ENCODE measurements around the gene TMSB10.
A peak's percentile ranks its signal among the peaks of the same experiment; 100 is the strongest.
"Not testable (repeated sequence)": the region's sequence is repeated elsewhere in the genome, so short reads cannot be mapped to it uniquely, and the experiment has no call there.

TMSB10 gene

DNA sequence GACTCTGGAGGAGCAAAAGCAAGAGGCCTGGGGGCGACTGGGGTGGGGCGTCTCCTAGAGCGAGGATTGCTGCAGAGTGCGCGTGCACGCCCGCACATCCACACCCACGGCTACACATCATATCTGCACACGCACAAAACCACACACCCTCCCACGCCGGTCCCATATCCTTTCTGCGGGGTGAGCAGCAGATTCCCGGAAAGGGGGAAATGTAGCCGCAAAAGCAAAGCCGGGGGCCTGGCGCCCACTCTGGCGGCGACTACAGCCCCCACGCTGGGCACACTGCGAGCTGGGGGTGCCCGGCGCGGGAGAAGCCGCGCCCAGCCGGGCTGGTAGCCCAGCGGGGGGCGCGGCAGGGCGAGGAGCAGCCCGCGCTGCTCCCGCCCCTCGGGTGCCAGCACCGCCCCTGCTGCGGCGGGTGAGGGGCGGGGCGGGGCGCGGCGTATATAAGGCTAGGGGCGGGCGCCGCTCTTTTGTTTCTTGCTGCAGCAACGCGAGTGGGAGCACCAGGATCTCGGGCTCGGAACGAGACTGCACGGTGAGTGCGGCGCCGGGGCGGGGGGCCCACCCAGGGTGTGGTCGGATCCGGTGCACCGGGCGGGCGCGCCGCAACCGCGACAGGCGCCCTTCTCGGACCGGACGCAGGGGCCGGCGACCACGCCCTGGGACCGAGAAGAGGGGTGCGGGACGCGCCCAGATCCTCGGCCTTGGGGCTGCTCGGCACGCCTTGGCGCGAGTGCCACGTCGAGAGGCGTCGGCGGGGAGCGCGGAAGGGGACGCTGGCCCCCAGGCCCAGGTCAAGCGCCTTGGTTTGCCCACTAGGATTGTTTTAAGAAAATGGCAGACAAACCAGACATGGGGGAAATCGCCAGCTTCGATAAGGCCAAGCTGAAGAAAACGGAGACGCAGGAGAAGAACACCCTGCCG lies at the start of gene TMSB10:
TMSB10 (plus strand) TSS at position 476 of the 927 bp plus-strand sequence.
- peak; percentile 72 to 85 (median 80) for DNase-seq (ENCODE audit: low read depth in 2 of 3, low spot score in 2 of 3)

DNA sequence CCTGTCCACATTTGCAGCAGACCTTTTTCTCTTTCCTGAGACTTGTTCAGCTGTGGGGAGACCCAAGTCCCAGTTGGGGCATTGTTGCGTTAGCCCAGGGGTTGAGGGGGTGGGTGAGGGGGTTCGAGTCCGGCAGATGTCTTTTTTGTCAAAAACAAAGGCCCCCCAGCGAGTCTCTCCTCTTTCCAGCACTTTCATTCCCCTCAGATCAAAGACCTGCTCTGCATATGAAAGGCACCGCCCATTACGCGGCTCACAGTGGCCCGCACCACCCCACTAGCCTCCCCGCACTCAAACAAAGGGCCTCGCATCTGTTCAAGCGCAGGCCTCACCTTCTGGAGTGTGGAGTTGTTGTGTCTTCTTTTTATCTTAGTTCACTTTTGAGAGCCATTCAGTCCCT lies 49.7 kb upstream of the TMSB10 start:
- no peak for DNase-seq (ENCODE audit: low read depth in 2 of 3, low spot score in 2 of 3)

DNA sequence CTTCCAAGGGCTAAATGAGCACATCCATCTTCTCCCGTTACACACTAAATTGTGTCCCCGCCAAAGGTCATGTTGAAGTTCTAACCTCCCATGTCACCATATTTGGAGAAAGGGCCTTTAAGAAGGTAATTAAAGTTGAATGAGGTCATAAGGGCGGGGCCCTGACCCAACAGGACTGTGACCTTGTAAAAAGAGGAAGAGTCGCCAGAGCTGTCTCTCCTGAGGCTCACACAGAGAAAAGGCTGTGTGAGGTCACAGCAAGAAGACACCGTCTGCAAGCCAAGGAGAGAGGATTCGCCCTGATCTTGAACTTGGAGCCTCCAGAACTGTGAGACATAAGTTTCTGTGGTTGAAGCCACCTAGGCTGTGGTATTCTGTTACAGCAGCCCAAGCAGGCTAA lies 48.7 kb upstream of the TMSB10 start:
- DNase-seq (ENCODE audit: low read depth in 2 of 3, low spot score in 2 of 3) = no peak

DNA sequence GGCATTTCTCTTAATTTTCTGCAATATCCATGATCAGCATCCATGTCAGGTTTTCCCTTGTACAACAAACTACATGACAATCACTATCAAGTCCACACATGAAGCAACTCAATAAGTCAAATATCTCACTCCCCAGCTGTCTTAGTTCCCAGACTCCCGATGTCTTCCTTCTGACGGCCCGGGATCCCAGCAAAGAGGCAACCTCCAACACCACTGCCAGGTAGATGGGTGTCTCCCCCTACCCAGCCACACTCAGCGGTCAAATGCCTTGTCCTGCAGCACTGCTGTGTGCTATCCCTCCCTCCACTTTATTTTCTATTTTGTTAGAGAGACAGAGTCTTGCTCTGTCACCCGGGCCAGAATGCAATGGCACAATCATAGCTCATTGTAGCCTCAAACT lies 47.9 kb upstream of the TMSB10 start:
- DNase-seq (ENCODE audit: low read depth in 2 of 3, low spot score in 2 of 3) = no peak

DNA sequence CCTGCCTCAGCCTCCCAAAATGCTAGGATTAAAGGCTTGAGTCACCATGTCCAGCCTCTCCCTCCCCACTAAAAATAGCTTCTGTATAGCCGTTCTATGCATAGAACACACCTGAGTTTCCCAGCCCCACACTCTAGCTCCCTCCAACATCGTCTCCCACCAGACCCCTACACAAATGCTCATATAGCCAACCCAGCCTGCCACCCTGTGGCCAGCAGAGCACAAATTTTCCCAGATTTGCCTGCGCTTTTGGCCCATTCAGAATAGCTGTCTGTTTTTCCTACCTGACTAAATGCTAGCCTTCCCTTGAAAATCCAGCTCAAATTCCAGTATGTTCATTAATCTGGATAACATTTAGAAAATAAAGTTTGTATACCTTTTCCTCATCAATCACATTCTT lies 47.3 kb upstream of the TMSB10 start:
- DNase-seq (ENCODE audit: low read depth in 2 of 3, low spot score in 2 of 3) = no peak

DNA sequence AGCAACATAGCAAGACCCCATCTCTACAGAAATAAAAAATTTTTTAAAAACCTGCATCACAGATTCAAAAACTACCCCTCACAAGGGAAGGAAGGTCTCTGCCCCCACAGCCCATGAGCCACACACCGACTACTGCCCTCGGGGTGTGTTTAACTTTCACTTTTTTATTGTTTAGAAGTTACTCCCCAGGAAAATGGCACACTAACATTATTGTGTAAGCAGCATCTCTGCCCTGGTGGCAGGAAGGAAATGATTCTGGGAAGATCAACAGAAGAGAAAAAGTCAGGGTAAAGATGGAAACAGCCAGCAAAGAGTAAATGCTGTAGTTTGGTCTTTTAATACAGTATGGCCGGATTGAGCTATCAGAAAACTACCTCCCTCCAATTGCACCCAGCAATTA lies 46.5 kb upstream of the TMSB10 start:
- DNase-seq (ENCODE audit: low read depth in 2 of 3, low spot score in 2 of 3) = no peak

DNA sequence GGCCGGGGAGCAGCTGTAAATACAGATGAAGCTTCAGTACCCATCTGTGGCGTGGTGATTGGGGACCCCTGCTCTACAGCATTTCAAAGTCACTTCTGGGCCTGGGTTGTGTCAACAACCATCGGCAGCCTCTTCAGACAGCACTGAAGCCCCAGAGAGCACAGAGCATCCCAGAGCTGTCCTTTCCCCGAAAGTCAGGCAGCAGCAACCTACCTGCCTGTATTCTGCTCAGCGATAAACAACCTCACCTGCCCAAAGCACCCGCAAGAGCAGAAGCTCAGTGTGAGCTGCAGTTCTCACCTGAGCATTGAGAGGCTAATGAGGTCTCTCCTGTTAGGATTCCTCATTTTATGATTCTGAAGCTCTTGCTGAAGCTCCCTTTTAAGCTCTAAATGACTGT lies 43.9 kb upstream of the TMSB10 start:
- no peak for DNase-seq (ENCODE audit: low read depth in 2 of 3, low spot score in 2 of 3)

DNA sequence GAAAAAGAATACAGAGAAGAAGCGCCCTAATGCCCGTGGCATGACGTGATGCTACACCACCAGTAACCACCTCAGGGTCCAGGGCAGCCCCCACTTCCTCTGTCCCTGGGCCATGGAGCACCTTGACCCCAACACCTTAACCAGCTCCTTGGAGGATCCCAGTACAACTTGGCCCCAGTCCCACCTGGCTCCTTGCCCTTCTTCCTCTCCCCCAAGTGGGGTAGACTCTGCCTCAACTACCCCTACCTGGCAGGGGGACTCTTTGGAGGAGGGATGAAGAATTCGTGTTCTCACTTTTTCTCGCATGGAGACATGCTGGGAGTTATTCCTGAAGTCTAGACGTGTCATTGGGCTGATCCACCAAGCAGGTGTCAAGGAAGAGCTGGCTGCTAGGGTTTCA lies 43.5 kb upstream of the TMSB10 start:
- no peak for DNase-seq (ENCODE audit: low read depth in 2 of 3, low spot score in 2 of 3)

DNA sequence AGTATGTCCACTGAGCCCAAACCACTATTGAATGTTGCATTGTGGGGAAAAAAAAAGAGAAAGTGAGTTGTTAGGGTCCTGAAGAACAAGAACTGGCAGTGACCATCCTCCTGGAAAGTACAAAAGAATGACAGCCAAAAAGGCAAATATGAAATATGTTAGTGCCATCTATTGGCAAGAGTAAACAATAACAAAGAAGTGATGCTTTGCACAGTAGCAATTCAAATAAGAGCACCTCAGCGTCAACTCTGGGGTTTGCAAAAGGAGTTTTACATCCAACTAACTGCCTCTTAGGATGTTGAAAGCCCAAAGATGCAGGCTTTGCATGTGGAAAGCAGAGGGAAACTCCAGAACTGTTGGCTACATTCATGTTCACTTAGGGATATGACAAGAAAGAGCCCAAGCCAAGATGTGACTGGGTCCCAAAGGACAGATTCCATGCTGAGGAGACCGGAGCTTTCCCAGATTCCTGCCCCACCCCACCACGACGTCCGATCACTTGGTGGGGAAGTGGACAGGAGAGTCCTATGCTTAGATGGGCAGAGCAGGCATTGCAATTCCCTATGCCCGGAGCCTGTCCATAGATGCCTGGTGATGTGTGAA lies 40.2 kb upstream of the TMSB10 start:
- no peak for DNase-seq (ENCODE audit: low read depth in 2 of 3, low spot score in 2 of 3)

DNA sequence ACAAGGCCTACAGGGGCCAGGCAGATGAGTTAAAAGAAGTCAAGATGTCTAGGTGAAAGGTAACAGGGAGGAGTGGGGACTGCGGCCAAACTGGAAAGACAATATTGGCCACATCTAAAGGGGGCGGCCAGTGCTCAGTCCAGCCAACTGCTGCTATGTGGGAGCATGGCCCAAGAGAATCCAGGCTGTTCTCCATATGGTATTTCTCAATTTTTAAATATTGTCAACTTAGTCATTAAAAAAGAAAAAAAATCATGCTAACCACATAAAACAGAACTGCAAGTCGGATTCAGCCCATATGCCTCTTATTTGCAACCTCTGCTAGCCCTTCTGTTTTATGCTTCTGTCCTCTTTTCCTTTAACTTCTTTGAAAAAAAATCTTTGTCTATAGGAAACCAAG lies 39.3 kb upstream of the TMSB10 start:
- no peak for DNase-seq (ENCODE audit: low read depth in 2 of 3, low spot score in 2 of 3)

DNA sequence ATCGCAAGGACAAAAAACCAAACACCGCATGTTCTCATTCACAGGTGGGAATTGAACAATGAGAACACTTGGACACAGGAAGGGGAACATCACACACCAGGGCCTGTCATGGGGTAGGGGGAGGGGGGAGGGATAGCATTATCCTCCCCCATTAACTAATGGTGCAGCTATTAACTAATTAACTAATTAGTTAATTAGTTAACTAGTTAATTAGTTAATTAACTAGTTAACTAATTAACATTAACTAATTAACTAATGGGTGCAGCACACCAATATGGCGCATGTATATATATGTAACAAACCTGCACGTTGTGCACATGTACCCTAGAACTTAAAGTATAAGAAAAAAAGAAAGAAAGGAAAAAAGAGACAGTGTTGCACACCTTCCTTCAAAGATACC lies 37.1 kb upstream of the TMSB10 start:
- not testable (repeated sequence) for DNase-seq (ENCODE audit: low read depth in 2 of 3, low spot score in 2 of 3)

DNA sequence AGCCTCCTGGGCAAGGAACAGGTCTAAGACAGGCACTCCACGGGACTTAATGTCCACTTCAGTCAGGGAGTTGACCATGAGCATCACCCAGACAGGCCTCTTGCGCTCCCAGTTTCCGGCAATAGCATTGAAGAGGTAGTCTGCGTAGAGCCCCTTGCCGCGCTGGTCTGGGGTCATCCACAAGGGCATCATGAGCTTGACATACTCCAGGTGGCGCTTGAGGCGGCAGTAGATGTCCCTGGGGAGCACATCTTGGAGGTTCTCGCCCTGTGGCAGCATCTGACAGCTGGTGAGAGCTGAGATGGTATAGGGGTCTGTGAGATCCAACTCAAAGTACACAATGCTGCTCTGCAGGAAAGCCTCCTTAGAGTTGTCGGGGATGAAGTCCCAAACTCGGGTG lies 35.1 kb upstream of the TMSB10 start:
- no peak for DNase-seq (ENCODE audit: low read depth in 2 of 3, low spot score in 2 of 3)

DNA sequence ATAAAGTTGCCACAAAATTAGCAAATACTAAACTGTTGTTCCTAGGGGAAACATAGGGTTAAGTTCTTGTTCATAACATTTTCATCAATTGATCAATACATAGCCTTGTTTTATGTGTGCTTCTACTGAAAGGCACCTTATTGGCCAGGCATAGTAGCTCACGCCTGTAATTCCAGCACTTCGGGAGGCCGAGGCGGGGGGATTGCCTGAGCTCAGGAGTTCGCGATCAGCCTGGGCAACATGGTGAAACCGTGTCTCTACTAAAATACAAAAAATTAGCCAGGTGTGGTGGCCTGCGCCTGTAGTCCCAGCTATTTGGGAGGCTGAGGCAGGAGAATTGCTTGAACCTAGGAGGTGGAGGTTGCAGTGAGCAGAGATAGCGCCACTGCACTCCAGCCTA lies 32.8 kb upstream of the TMSB10 start:
- not testable (repeated sequence) for DNase-seq (ENCODE audit: low read depth in 2 of 3, low spot score in 2 of 3)

DNA sequence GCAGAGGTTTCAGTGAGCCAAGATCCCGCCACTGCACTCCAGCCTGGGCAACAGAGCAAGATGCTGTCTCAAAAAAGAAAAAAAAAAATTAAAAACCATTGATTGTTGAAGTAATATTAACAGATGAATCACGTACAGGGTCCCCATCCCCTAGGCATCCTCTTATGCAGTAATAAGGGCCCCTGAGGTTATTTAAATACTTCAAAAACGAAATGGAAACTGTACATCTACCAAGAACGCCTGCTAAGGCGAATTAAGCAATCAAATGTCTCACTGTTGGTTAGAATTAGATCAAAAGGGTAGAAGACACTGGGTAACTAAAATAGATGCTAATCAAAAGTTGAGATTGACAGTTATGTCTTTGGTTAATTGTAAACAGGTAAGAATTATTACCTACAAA lies 32.1 kb upstream of the TMSB10 start:
- DNase-seq (ENCODE audit: low read depth in 2 of 3, low spot score in 2 of 3) = no peak

DNA sequence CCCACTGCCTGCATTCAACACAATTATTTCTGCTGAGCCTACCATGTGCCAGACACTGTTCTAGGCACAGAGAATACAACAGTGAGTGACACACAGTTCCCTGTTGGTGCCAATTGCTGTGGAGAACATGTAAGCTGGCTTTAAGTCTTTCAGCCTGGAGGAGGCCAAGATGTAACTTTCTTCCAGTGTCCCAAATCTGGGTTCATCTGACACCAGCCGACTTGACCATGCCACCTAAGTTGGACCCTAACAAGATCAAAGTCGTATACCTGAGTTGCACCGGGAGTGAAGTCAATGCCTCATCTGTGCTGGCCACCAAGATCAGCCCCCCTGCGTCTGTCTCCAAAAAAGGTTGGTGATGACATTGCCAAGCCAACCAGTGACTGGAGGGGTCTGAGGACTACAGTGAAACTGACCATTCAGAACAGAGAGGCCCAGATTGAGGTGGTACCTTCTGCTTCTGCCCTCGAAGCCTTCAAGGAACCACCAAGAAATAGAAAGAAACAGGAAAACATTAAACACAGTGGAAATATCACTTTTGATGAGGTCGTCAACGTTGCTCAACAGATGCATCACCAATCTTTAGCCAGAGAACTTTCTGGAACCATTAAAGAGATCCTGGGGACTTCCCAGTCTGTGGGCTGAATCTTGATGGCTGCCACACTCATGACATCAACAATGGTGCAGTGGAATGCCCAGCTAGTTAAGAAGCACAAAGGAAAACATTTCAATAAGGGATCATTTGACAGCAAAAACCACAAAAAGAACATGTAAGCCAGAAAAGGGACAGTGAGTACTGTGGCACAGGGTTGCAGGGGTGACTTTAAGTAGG lies 30.9 kb upstream of the TMSB10 start:
- no peak for DNase-seq (ENCODE audit: low read depth in 2 of 3, low spot score in 2 of 3)

DNA sequence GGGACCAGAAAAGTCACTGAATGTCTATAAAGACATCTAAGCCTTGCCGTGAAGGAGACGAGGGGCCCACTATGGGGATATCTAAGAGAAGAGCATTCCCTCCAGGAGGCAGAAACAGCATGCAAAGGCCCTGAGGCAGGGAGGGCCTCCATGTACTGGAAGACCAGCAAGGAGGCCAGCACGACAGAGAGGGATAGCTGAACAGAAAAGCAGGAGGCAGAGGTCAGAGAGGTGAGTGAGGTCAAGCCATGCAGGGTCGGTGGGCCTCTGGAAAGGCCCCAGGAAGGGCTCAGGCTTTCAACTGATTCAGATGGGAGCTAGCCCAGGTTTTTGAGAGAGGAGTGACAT lies 30.3 kb upstream of the TMSB10 start:
- DNase-seq (ENCODE audit: low read depth in 2 of 3, low spot score in 2 of 3) = no peak

DNA sequence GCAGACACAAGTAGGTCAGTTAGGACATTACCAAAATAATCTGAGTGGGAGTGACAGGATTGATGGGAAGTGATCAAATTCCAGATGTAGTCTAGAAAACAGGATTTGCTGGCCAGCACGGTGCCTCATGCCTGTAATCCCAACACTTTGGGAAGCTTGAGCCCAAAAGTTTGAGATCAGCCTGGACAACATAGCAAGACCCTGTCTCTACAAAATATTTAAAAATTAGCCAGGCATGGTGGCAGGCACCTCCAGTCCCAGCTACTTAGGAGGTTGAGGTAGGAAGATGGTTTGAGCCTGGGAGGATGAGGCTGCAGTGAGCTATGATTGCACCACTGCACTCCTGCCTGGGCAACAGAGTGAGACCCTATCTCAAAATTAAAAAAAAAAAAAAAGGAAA lies 29.8 kb upstream of the TMSB10 start:
- not testable (repeated sequence) for DNase-seq (ENCODE audit: low read depth in 2 of 3, low spot score in 2 of 3)

DNA sequence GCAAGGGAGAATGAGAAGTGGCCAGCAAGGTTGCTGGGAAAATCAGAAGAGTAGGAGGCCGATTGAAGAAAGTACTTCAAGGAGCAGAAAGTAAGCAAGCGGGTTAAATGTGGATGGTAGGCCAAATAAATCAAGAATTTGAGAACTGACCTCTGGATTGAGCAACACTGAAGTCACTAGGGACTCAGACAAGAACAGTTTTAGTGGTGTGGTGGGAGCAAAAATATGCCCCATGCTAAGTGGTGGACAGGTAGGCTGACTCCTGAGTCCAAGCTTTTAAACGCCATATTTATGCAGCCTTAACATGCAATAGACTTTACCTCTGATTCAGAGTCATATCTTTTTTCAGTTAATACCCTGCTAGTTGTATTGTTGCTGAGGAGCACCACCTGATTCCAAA lies 29.1 kb upstream of the TMSB10 start:
- DNase-seq (ENCODE audit: low read depth in 2 of 3, low spot score in 2 of 3) = no peak

DNA sequence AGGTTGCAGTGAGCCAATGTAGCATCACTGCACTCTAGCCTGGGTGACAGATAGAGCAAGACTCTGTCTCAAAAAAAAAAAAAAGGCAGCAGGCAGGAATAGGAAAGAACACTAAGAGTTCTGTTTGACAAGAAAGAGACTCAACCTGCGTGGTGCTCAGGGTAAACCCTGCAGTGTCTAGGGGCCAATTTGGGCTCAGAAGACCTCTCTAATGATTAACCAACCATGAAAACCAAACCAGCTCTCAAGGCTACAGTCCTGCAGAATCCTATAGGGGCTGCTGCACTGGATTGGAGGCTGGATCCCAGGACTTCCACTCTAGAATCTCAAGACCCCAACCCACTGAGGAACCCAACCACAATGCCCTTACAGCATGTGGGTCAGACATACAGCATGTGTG lies 27.0 kb upstream of the TMSB10 start:
- DNase-seq (ENCODE audit: low read depth in 2 of 3, low spot score in 2 of 3) = no peak

DNA sequence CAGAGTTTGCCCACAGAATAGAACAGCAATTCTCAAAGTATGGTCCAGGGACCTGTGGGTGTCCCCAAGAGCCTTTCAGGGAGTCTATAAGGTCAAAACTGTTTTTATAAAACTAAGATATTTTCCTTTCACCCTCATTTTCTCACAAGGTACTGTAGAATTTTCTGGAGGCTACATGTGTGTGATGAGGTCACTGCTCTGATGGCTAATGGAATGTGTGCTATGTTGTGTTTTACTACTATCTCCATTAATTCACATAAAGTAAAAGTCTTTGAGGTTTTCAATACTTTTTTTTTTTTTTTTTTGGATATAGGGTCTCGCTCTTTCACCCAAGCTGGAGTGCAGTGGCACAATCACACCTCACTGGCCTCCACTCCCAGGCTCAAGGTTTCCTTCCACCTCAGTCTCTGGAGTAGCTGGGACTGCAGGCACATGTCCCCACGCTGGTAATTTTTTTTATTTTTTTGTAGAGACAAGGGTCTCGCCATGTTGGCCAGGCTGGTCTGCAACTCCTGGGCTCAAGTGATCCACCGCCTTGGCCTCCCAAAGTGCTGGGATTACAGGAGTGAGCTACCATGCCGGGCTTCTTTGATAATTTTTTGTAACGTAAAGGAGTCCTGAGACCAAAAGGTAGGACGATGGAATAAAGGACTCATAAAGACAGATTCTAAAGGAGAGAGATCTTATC lies 26.4 kb upstream of the TMSB10 start:
- DNase-seq (ENCODE audit: low read depth in 2 of 3, low spot score in 2 of 3) = no peak
